Midbrain (tissue), 1 donor: ENCODE measurements around the gene CDK6.

Source experiments
- DNase-seq: peaks from one replicate; lab custom pipeline; 2025; lab: John Stamatoyannopoulos, UW

The CDK6 gene

GRCh38 chr7:92845736-92846135 is 9.4 kb upstream of the CDK6 start:
- DNase-seq: no peak

GRCh38 chr7:92843781-92844180 is 7.4 kb upstream of the CDK6 start:
- no peak for DNase-seq

GRCh38 chr7:92843034-92843760 is 6.8 kb upstream of the CDK6 start:
- no peak for DNase-seq

GRCh38 chr7:92841192-92841591 is 4.8 kb upstream of the CDK6 start:
- DNase-seq: no peak

GRCh38 chr7:92840316-92840715 is 3.9 kb upstream of the CDK6 start:
- DNase-seq: no peak

GRCh38 chr7:92839901-92840300 is 3.5 kb upstream of the CDK6 start:
- DNase-seq: no peak

- no peak for DNase-seq
These were observed 2.6 kb upstream of the CDK6 start for GRCh38 chr7:92838934-92839333.

- DNase-seq: no peak
These were observed 802 bp upstream of the CDK6 start for GRCh38 chr7:92837000-92837749.

- no peak for DNase-seq
These were observed 403 bp downstream of the CDK6 start for GRCh38 chr7:92835851-92836488.

- no peak for DNase-seq
These were observed 1.0 kb downstream of the CDK6 start for GRCh38 chr7:92835261-92835850.

GRCh38 chr7:92834507-92835260 is 1.7 kb downstream of the CDK6 start:
- no peak for DNase-seq

- peak; percentile 66 for DNase-seq
These were observed 2.4 kb downstream of the CDK6 start for GRCh38 chr7:92833766-92834506.

- DNase-seq: peak; percentile 68
These were observed 3.2 kb downstream of the CDK6 start for GRCh38 chr7:92833024-92833765.

- DNase-seq: no peak
These were observed 3.8 kb downstream of the CDK6 start for GRCh38 chr7:92832534-92833023.

GRCh38 chr7:92831716-92832533 is 4.4 kb downstream of the CDK6 start:
- DNase-seq: no peak

- no peak for DNase-seq
These were observed 5.8 kb downstream of the CDK6 start for GRCh38 chr7:92830532-92831110.

- DNase-seq: no peak
These were observed 6.3 kb downstream of the CDK6 start for GRCh38 chr7:92830027-92830426.

GRCh38 chr7:92827464-92828120 is 8.8 kb downstream of the CDK6 start:
- DNase-seq: no peak
